Measurements from ENCODE around the gene MACROD2. TPM values are rescaled to one million over a fixed set of nuclear protein-coding genes. Genes with fewer than 3 reads are reported as not detected.

MACROD2 gene
- total and polyA plus RNA-seq, 2 of the 4 experiments (the other 2 are of a cell fraction) = not detected

- in situ Hi-C loops (cut with MboI; ENCODE audit: low sequenced_read_pairs) = no loop called here
- dilution Hi-C loops (cut with HindIII; ENCODE audit: low sequenced_read_pairs, unreplicated experiment) = no loop called here
Observed at GRCh38 chr20:15455279-15455678, 1460.0 kb downstream of the MACROD2 start.

More at GRCh38 chr20:15455279-15455678, 1460.0 kb downstream of the MACROD2 start:
- intact Hi-C loops (cut with micrococcal nuclease) = no loop called here
- no peaks in the 10 kb centered on the region for H3K9me1 ChIP-seq (ENCODE audit: insufficient read depth, low read length)
- ChIA-PET POLR2A (ENCODE audit: unreplicated experiment) (no interaction called here), CTCF (no interaction called here)
- H2AK9ac ChIP-seq (replicated peaks; ENCODE audit: low read depth, low read length, poor library complexity) = no peak overlapping the region
- no peak overlapping the region for H4K8ac ChIP-seq (ENCODE audit: low read depth in 2 of 2, low read length in 2 of 2)
- H2BK5ac ChIP-seq (ENCODE audit: low read depth, low read length, poor library complexity, severe bottlenecking) = no peak overlapping the region
- H3K4me3 ChIP-seq (ENCODE audit: insufficient read depth, low read depth, low read length) = no peak overlapping the region
- H3K14ac ChIP-seq (replicated peaks; ENCODE audit: low read depth, low read length) = no peak overlapping the region
- ATAC-seq (ENCODE audit: low read depth) (no peak), DNase-seq (no peak)
- H3K4me1 ChIP-seq (ENCODE audit: control insufficient read depth, insufficient read depth, low read length) = no peaks in the 10 kb centered on the region
- no peaks in the 10 kb centered on the region for H4K20me1 ChIP-seq (ENCODE audit: insufficient read depth, low read length)
- no peak overlapping the region for H2BK15ac ChIP-seq (ENCODE audit: low read depth, low read length)
- H3K4ac ChIP-seq (ENCODE audit: low read depth, low read length) = no peak overlapping the region
- no peak overlapping the region for H3K56ac ChIP-seq (ENCODE audit: extremely low read depth, insufficient read depth, low read length)
- no peak overlapping the region for H3K9ac ChIP-seq (ENCODE audit: low read depth, low read length)
- H3K23ac ChIP-seq (ENCODE audit: low read depth, low read length) = no peak overlapping the region
- no peak overlapping the region for H2AFZ ChIP-seq (replicated peaks; ENCODE audit: low read length, poor library complexity)
- no CpG with 5 or more reads among the region's 4 CpGs for WGBS, 2 experiments (ENCODE audit: extremely low coverage in 2 of 2, insufficient read length in 1 of 2)
- no peak overlapping the region for H3K4me2 ChIP-seq (ENCODE audit: low read depth, low read length)
- H3K9me3 ChIP-seq (ENCODE audit: control insufficient read depth, insufficient read depth, low read length) = peaks cover 2% of the 10 kb centered on the region; the same call in 1 of the 2 replicates
- no peak for TF ChIP-seq USF2 (IDR thresholded peaks at IDR 0.05; ENCODE audit: low read depth, low read length)
- TF ChIP-seq CTCF (conservative IDR thresholded peaks at IDR 0.05; ENCODE audit: low read depth, low read length) = no peak
- no peak for TF ChIP-seq SMC3 (IDR thresholded peaks at IDR 0.05; ENCODE audit: low read depth, low read length)
- TF ChIP-seq MAZ (IDR thresholded peaks at IDR 0.05; ENCODE audit: borderline replicate concordance, low read depth, low read length) = no peak
- no peak for TF ChIP-seq MAFK (IDR thresholded peaks at IDR 0.05; ENCODE audit: low read depth, low read length)
- no peak for TF ChIP-seq RFX5 (IDR thresholded peaks at IDR 0.05; ENCODE audit: low read depth, low read length)
- no peak for TF ChIP-seq NFE2L2 (IDR thresholded peaks at IDR 0.05; ENCODE audit: low read depth, low read length)
- TF ChIP-seq POLR2A (IDR thresholded peaks at IDR 0.05; ENCODE audit: low read depth, low read length) = no peak
- no peak for TF ChIP-seq CHD1 (IDR thresholded peaks at IDR 0.05; ENCODE audit: low read depth, low read length)
- TF ChIP-seq CEBPB (IDR thresholded peaks at IDR 0.05; ENCODE audit: low read depth, low read length) = no peak
- TF ChIP-seq BHLHE40 (IDR thresholded peaks at IDR 0.05; ENCODE audit: low read depth, low read length) = no peak
- TF ChIP-seq MXI1 (IDR thresholded peaks at IDR 0.05; ENCODE audit: borderline replicate concordance, low read depth, low read length) = no peak
- TF ChIP-seq FOS (IDR thresholded peaks at IDR 0.05; ENCODE audit: low read depth, low read length) = no peak
- TF ChIP-seq ELK1 (IDR thresholded peaks at IDR 0.05; ENCODE audit: borderline replicate concordance, low read depth, low read length) = no peak
- no peak for TF ChIP-seq RAD21 (IDR thresholded peaks at IDR 0.05; ENCODE audit: low read length)
- H3K18ac ChIP-seq (ENCODE audit: low read depth, low read length) = no peak overlapping the region
- no peak overlapping the region for H3K27ac ChIP-seq (ENCODE audit: insufficient read depth, low read length)
- no peak overlapping the region for H2BK20ac ChIP-seq (ENCODE audit: low read depth, low read length)
- BruUV-seq (replicated peaks) = no TSS peak
- no peaks in the 10 kb centered on the region for H3K79me1 ChIP-seq (ENCODE audit: low read depth in 1 of 2, low read length in 2 of 2)
- no peaks in the 10 kb centered on the region for H3K36me3 ChIP-seq (ENCODE audit: control insufficient read depth, insufficient read depth, low read length)
- H3K27me3 ChIP-seq (ENCODE audit: control insufficient read depth, insufficient read depth, low read length) = no peaks in the 10 kb centered on the region
- H4K91ac ChIP-seq (ENCODE audit: insufficient read depth, low read depth, low read length) = no peak overlapping the region
- H4K5ac ChIP-seq (ENCODE audit: low read depth, low read length) = no peak overlapping the region
- H2AK5ac ChIP-seq (ENCODE audit: low read depth, low read length) = no peak overlapping the region
- no peak overlapping the region for H2BK120ac ChIP-seq (ENCODE audit: low read depth, low read length)

Measured in IMR-90 (cell line).